Stimulated activated naive CD8-positive, alpha-beta T cell treated with anti-CD3 and anti-CD28 coated beads, Interleukin-15, amount 100 ng/mL, for 72 hours (primary cell): ENCODE data around the gene ENPP6.

Experiments
- ATAC-seq: fragments of 150-1000 bp; cut with Tn5 transposase; 2 replicates; pipeline ENCODE4 v1.10.0; 2021; ENCODE audit warnings: mild to moderate bottlenecking, moderate library complexity
- DNase-seq, 2 donors: peaks; one replicate each; pipeline ENCODE4 v3.0.0; 2021 to 2022
- H3K27ac Mint-ChIP-seq, 2 donors: one replicate each; pipeline ENCODE4 v1.8.0; 2022; ENCODE audit warnings: mild to moderate bottlenecking in 2 of 2, mixed read lengths in 2 of 2, moderate library complexity in 2 of 2
- H3K27me3 Mint-ChIP-seq: one replicate; pipeline ENCODE4 v1.8.0; 2022; ENCODE audit warnings: mixed read lengths
- H3K4me1 Mint-ChIP-seq: one replicate; pipeline ENCODE4 v1.8.0; 2022; ENCODE audit warnings: mild to moderate bottlenecking, mixed read lengths
- H3K4me3 Mint-ChIP-seq, 2 donors: one replicate each; pipeline ENCODE4 v1.8.0; 2022; ENCODE audit warnings: mild to moderate bottlenecking in 2 of 2, mixed read lengths in 2 of 2, moderate library complexity in 1 of 2
- H3K9me3 Mint-ChIP-seq, 2 donors: one replicate each; pipeline ENCODE4 v1.8.0; 2022; ENCODE audit warnings: mixed read lengths in 2 of 2

ENPP6 gene

DNA sequence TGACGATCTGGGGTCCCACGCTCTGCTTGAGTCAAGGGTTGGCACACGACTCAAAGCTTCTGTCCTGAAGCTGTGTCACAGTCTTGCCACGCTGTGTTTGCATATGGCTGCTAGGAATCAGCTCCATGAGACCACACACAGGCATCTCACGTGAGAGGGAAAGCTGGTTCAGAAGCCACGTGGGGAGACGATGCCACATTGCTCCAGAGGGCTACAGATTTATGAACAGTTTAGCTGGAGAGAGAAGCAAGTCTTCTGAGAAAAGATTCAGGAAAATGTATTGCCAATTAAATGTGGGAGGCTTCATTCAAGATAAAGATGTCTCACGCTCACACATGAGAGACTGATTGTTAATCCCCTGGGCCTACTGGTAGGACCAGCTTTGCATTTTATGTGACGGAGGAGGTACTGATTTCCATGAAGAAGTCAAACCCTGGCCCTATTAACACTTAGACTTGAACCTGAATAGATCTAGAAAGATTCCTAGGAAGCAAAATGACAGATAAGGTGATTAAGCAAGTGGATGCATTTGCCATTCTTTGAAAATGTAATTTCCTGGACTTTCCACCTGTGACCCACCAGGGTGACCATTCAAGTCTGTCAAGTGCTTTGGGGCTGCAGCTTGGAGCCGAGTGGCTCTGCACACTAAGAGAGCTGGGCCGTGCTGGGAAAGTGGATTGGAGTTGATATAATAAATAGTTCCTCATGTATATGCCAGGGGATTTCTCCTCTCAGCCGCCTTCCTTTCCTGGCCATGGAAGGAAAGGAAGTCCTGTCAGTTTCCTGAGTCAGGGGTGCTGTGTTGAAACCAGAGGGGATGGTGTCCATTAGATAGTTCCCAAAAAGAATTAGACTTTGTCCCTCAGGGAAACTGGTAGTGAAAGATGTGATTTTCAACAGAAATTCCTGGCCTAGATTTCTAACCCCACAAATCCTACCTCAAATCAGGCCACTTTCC is 29.0 kb downstream of the ENPP6 start:
- DNase-seq (no peak), ATAC-seq (no peak)
- Mint-ChIP-seq H3K27ac (no peak overlapping the region), H3K27me3 (peaks cover 15% of the 10 kb centered on the region), H3K9me3 (no peaks in the 10 kb centered on the region), H3K4me1 (no peaks in the 10 kb centered on the region), H3K4me3 (no peak overlapping the region)

- no peak for DNase-seq
- Mint-ChIP-seq H3K9me3 (peaks cover 20 to 30% of the 10 kb centered on the region in 2 donors), H3K4me3 (no peak overlapping the region), H3K27me3 (peaks cover 68% of the 10 kb centered on the region), H3K4me1 (no peaks in the 10 kb centered on the region), H3K27ac (no peak overlapping the region)
- no peak for ATAC-seq
Observed at GRCh38 chr4:184177271-184177670, 40.4 kb downstream of the ENPP6 start.

DNA sequence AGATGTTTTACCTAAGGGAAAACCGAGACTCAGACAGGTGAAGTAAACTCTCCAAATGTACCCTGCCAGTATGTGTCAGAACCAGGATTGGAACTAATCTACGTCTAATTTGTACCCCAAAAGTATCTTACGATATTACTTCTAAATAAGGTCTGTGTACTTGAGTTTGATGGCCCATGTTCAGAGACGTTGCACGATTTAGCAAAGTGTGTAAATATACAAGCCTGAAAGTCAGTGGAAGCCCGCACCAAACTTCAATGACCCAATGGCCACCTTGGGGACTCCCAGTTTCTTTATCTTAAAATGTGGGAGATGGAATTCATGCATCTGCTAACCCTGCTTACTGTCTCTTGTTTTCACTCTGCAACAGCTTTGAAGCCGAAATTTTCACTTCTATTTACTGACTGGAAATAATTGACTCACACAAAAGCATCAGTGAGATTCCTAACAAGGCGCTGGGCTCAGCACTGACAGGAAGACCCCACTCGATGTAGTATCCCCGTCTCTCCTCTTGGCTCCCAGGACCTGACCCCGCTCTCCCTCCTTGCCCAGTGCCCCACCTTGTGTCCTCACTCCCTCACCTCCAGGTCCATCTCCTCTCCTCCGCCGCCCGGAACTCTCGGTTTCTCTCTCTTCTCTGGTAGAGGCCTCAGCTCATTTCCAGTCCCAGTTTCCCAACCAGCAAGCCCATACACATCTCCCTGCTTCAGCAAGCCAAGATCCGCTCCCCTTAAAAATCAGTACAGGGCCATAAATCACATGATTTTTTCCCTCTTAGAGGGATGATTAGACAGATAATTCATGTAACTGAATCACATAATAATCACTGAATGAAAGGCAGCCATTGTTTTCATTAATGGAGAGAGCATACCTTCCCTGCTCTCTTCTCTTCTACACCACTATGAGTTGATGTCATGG is 42.8 kb downstream of the ENPP6 start:
- Mint-ChIP-seq H3K9me3 (peaks cover 14 to 22% of the 10 kb centered on the region in 2 donors), H3K4me1 (no peaks in the 10 kb centered on the region), H3K27ac (no peak overlapping the region), H3K27me3 (peaks cover 68% of the 10 kb centered on the region), H3K4me3 (no peak overlapping the region)
- DNase-seq = no peak
- ATAC-seq = no peak

GRCh38 chr4:184171011-184171410 is 46.7 kb downstream of the ENPP6 start:
- Mint-ChIP-seq H3K9me3 (no peaks in the 10 kb centered on the region), H3K4me1 (peaks cover 12% of the 10 kb centered on the region), H3K27me3 (peaks cover 80% of the 10 kb centered on the region), H3K27ac (no peak overlapping the region), H3K4me3 (no peak overlapping the region)
- ATAC-seq (no peak), DNase-seq (no peak)

- DNase-seq (no peak), ATAC-seq (no peak)
- Mint-ChIP-seq H3K27ac (peak overlapping the region in 1 of 2 donors; percentile 44), H3K9me3 (no peaks in the 10 kb centered on the region), H3K4me1 (peaks cover 12% of the 10 kb centered on the region), H3K27me3 (peaks cover 87% of the 10 kb centered on the region), H3K4me3 (no peak overlapping the region)
Observed at GRCh38 chr4:184169225-184169867, 48.3 kb downstream of the ENPP6 start.

- Mint-ChIP-seq H3K9me3 (no peaks in the 10 kb centered on the region), H3K4me3 (peak overlapping the region; percentile 22 to 51), H3K27ac (no peak overlapping the region), H3K4me1 (peaks cover 12% of the 10 kb centered on the region), H3K27me3 (peaks cover 96% of the 10 kb centered on the region)
- DNase-seq (peak; percentile 62 to 63), ATAC-seq (peak; percentile 92)
Observed at GRCh38 chr4:184168406-184169019, 49.2 kb downstream of the ENPP6 start.

- ATAC-seq = no peak
- Mint-ChIP-seq H3K9me3 (no peaks in the 10 kb centered on the region), H3K27me3 (peaks cover 100% of the 10 kb centered on the region), H3K4me3 (no peak overlapping the region), H3K27ac (no peak overlapping the region), H3K4me1 (peaks cover 12% of the 10 kb centered on the region)
- DNase-seq = no peak
Observed at GRCh38 chr4:184167576-184167975, 50.1 kb downstream of the ENPP6 start.

DNA sequence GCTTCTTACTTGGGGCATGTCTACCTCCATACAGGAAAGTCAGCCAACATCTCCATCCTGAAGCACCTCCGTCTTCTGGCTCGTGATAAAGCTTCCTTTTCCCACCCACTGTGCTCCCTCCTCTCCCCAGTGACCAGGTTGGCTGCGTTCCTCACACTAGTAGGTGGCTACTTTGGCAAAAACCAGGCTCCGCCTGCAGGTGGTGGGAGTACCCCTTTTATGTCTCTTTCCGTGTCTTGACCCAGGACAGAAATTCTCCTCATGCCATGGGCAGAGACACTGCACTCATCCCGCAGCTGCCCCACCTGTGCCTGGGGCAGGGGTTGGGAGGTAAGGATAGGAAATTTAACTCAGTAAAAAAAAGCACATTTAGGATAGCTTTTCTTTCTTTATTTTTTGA is 50.9 kb downstream of the ENPP6 start:
- Mint-ChIP-seq H3K9me3 (no peaks in the 10 kb centered on the region), H3K4me1 (peaks cover 12% of the 10 kb centered on the region), H3K27me3 (peaks cover 100% of the 10 kb centered on the region), H3K4me3 (no peak overlapping the region), H3K27ac (no peak overlapping the region)
- DNase-seq = no peak
- no peak for ATAC-seq

- peaks cover 0 to 4% of the 10 kb centered on the region in 2 donors for H3K9me3 Mint-ChIP-seq
- no peak overlapping the region for H3K27ac Mint-ChIP-seq
- no peak for DNase-seq
- ATAC-seq = no peak
- peaks cover 97% of the 10 kb centered on the region for H3K27me3 Mint-ChIP-seq
- H3K4me3 Mint-ChIP-seq = no peak overlapping the region
- peaks cover 12% of the 10 kb centered on the region for H3K4me1 Mint-ChIP-seq
Observed at GRCh38 chr4:184165291-184165690, 52.4 kb downstream of the ENPP6 start.

DNA sequence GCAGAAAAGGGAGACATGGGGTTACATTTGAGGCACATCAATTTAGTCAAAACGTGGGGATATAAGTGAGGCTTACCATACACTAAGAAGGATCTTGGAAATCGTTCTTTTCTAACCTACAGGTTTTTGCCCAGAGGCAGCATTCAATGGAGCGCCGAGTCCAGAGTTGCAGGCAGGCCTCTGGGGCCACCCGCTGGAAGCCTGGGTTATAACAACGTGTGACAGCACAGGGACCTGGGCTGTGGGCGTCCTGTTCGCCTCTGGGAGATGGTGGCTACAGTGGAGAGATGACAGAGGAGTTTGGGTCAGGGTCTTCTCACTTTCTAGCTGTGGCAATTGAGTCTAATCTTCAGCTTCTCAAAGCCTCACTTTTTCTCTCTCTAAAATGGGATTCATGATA is 53.9 kb downstream of the ENPP6 start:
- no peak overlapping the region for H3K4me3 Mint-ChIP-seq
- H3K9me3 Mint-ChIP-seq = peaks cover 0 to 4% of the 10 kb centered on the region in 2 donors
- DNase-seq = peak; percentile 23 to 30
- H3K27me3 Mint-ChIP-seq = peaks cover 87% of the 10 kb centered on the region
- peaks cover 9% of the 10 kb centered on the region for H3K4me1 Mint-ChIP-seq
- H3K27ac Mint-ChIP-seq = no peak overlapping the region
- peak; percentile 67 for ATAC-seq

DNA sequence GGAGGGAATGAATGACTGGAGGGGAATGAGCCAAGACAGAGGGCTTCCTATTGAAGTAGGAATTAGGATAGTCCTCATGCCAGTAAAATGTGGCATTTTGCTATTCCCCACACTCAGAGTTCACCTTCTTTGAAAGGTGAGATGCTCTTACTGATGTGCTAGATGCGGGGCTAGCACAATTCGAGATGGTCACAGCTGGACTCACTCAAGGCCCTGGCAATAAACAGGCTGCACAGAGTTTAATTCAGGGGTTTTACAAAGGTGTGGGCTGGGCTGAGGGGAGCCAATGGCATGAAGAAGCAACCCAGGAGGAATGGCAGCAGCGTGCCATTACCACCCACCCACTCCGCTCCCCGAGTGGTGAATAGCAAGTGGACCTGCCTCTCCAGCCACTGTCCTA is 55.1 kb downstream of the ENPP6 start:
- Mint-ChIP-seq H3K27ac (no peak overlapping the region), H3K27me3 (peaks cover 79% of the 10 kb centered on the region), H3K4me3 (no peak overlapping the region), H3K4me1 (no peaks in the 10 kb centered on the region), H3K9me3 (peaks cover 0 to 4% of the 10 kb centered on the region in 2 donors)
- DNase-seq (no peak), ATAC-seq (no peak)

DNA sequence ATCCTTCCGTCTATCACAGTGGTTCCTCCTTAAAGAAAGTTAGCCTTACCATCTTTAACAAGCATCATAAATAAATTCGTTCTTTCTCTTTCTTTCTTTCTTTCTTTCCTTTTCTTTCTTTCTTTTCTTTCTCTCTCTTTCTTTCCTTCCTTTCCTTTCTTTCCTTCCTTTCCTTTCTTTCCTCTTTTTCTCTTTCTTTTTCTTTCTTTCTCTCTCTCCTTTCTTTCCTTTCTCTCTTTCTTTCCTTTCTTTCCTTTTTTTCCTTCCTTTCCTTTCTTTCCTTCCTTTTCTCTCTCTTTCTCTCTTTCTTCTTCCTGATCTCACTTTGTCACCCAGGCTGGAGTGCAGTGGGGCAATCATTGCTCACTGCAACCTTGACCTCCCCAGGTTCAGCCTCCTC is 60.4 kb downstream of the ENPP6 start:
- peaks cover 42% of the 10 kb centered on the region for H3K27me3 Mint-ChIP-seq
- H3K4me1 Mint-ChIP-seq = no peaks in the 10 kb centered on the region
- DNase-seq (no peak), ATAC-seq (no peak)
- H3K27ac Mint-ChIP-seq = peak overlapping the region in 1 of 2 donors; percentile 24
- H3K9me3 Mint-ChIP-seq = peaks cover 0 to 4% of the 10 kb centered on the region in 2 donors
- no peak overlapping the region for H3K4me3 Mint-ChIP-seq

DNA sequence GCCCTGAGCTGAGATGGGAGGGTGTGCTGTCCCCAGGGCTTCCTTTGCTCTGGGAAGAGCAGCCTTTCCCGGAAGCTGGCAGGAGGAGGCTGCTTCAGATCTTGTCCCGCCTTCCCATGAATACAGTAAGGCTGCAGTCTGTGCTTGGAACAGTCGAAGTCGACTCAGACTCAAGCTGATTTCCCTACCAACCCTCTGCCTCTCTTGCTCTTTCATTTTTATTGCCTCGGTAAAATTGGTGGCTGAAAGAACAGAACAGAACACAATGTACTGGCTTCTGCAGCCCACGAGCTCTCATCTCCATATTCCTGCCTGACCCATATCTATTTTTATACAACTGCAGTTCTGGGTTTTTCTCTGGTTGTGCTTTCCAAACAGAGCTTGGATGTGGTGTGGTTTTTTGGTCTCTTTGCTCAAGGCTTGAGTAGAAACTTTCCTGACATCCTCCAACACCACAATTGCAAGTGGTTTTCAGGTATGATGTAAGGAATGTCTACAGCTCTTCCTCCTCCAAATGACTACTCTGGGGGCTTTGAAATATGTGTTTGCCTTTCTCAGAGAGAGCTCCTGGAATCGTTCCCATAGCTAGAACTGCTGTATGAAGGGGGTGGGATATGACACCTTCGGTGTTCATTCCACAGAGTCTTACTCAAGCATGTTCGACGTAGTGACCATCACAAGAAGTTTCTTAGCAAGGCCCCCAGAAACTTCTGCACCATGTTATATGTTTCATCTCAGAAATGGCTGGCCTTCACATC is 61.3 kb downstream of the ENPP6 start:
- no peak for ATAC-seq
- H3K4me1 Mint-ChIP-seq = no peaks in the 10 kb centered on the region
- H3K4me3 Mint-ChIP-seq = no peak overlapping the region
- H3K27me3 Mint-ChIP-seq = peaks cover 34% of the 10 kb centered on the region
- peaks cover 0 to 4% of the 10 kb centered on the region in 2 donors for H3K9me3 Mint-ChIP-seq
- DNase-seq = no peak
- no peak overlapping the region for H3K27ac Mint-ChIP-seq

DNA sequence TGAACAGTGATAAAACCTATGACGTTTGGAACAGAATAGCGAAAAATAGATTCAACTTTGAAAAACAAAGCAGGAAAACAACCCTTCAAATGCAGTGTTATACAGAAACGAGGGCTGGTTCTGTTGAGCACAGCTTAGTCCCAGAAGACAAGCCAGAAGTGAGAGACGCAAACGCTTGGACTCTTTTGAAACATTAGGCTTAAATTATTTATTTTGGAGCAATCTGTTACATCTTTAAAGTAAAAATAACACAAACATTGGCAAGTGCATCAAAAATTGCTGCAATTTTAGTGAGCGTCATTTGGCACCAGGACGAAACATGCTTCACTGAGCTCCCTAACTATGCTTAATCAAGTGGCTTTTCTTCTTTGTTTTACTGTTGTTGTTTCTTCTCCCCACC is 63.5 kb downstream of the ENPP6 start:
- no peak overlapping the region for H3K27ac Mint-ChIP-seq
- ATAC-seq (no peak), DNase-seq (no peak)
- no peak overlapping the region for H3K4me3 Mint-ChIP-seq
- H3K4me1 Mint-ChIP-seq = no peaks in the 10 kb centered on the region
- no peaks in the 10 kb centered on the region for H3K9me3 Mint-ChIP-seq
- H3K27me3 Mint-ChIP-seq = peaks cover 23% of the 10 kb centered on the region
